K562 (cell line): ENCODE data around the gene RUNX1. TPM values are rescaled to one million over a fixed set of nuclear protein-coding genes. Genes with fewer than 3 reads are reported as not detected.

ENCODE experiments used
- CCAR2 ChIP-seq: fragments of 200-400 bp; formaldehyde crosslinking; IDR thresholded peaks from 2 replicates; pipeline ENCODE4 v1.6.1; 2017; ENCODE audit warnings: mild to moderate bottlenecking, low read depth, low read length
- CHCHD3 ChIP-seq: fragments of 250-450 bp; sonication (Bioruptor Pico); IDR thresholded peaks from 2 replicates; pipeline ENCODE4 v2.1.2; 2022; ENCODE audit warnings: mild to moderate bottlenecking
- CREB5 ChIP-seq: fragments of 250-450 bp; sonication (Bioruptor Pico); IDR thresholded peaks from 2 replicates; pipeline ENCODE4 v1.5.0; 2020; ENCODE audit warnings: mild to moderate bottlenecking
- EP300 ChIP-seq: IDR thresholded peaks from 2 replicates; pipeline ENCODE4 v1.6.1; 2012; ENCODE audit warnings: low read length, improper control_type of control experiment
- FOXP4 ChIP-seq: sonication (generic); formaldehyde crosslinking; IDR thresholded peaks from 2 replicates; pipeline ENCODE4 v1.8.0; 2022; ENCODE audit warnings: mild to moderate bottlenecking, missing genetic modification reagents, borderline replicate concordance
- GABPB1 ChIP-seq: sonication (generic); formaldehyde crosslinking; IDR thresholded peaks from 2 replicates; pipeline ENCODE4 v1.8.0; 2022; ENCODE audit warnings: mild to moderate bottlenecking, missing genetic modification reagents
- KDM2B ChIP-seq: fragments of 250-450 bp; sonication (Bioruptor Pico); IDR thresholded peaks from 2 replicates; pipeline ENCODE4 v1.8.0; 2021; ENCODE audit warnings: mild to moderate bottlenecking, moderate library complexity
- KLF13 ChIP-seq: fragments of 450-650 bp; IDR thresholded peaks from 2 replicates; pipeline ENCODE4 v1.6.1; 2016; ENCODE audit warnings: missing genetic modification characterization, low read depth, mild to moderate bottlenecking, missing compliant biosample characterization, moderate library complexity, borderline replicate concordance
- MBD1 ChIP-seq: fragments of 250-450 bp; sonication (Bioruptor Pico); IDR thresholded peaks from 2 replicates; pipeline ENCODE4 v1.8.0; 2022; ENCODE audit warnings: inconsistent platforms
- MTA1 ChIP-seq: fragments of 450-650 bp; IDR thresholded peaks from 2 replicates; pipeline ENCODE4 v1.6.1; 2017; ENCODE audit warnings: borderline replicate concordance
- SIN3A ChIP-seq, 2 experiments: fragments of 150-350 bp in 1 of 2; IDR thresholded peaks; 2 replicates each; pipeline ENCODE4 v1.6.1; 2011 to 2016; ENCODE audit warnings: borderline replicate concordance in 2 of 2, low read depth in 2 of 2, low read length in 2 of 2, mild to moderate bottlenecking in 2 of 2, moderate library complexity in 2 of 2; ENCODE audit not compliant: control insufficient read depth in 1 of 2
- SMAD4 ChIP-seq: fragments of 250-450 bp; sonication (Bioruptor Pico); conservative IDR thresholded peaks from 2 replicates; pipeline ENCODE4 v1.8.0; 2021; ENCODE audit warnings: inconsistent platforms, mild to moderate bottlenecking, moderate library complexity
- SUPT5H ChIP-seq: fragments of 450-650 bp; IDR thresholded peaks from 2 replicates; pipeline ENCODE4 v1.6.1; 2016
- TCF3 ChIP-seq: sonication (generic); formaldehyde crosslinking; IDR thresholded peaks from 2 replicates; pipeline ENCODE4 v1.4.0; 2020; ENCODE audit warnings: mild to moderate bottlenecking, missing genetic modification reagents
- TCF7L2 ChIP-seq: fragments of 150-350 bp; IDR thresholded peaks from 2 replicates; pipeline ENCODE4 v1.6.1; 2016; ENCODE audit warnings: low read depth, mild to moderate bottlenecking, low read length, moderate library complexity
- TCFL5 ChIP-seq: fragments of 250-450 bp; sonication (Bioruptor Pico); conservative IDR thresholded peaks from 2 replicates; pipeline ENCODE4 v1.6.1; 2021; ENCODE audit warnings: mild to moderate bottlenecking, moderate library complexity, matching md5 sums
- TEAD2 ChIP-seq: fragments of 450-650 bp; IDR thresholded peaks from 2 replicates; pipeline ENCODE4 v1.6.1; 2016; ENCODE audit warnings: missing genetic modification characterization, control low read depth, missing compliant biosample characterization
- ZBTB1 ChIP-seq: sonication (generic); formaldehyde crosslinking; IDR thresholded peaks from 2 replicates; pipeline ENCODE4 v1.8.1; 2023; ENCODE audit warnings: missing genetic modification reagents, low read depth, mild to moderate bottlenecking, borderline replicate concordance
- ZC3H4 ChIP-seq: sonication (generic); formaldehyde crosslinking; IDR thresholded peaks from 2 replicates; pipeline ENCODE4 v1.9.0; 2021; ENCODE audit warnings: missing genetic modification reagents, borderline replicate concordance
- ZNF444 ChIP-seq: fragments of 250-450 bp; sonication (Bioruptor Pico); IDR thresholded peaks from 2 replicates; pipeline ENCODE4 v1.4.0; 2020; ENCODE audit warnings: mild to moderate bottlenecking, moderate library complexity
- ZNF561 ChIP-seq: fragments of 450-650 bp; formaldehyde crosslinking; conservative IDR thresholded peaks from 2 replicates; pipeline ENCODE4 v1.4.0; 2020; ENCODE audit warnings: mild to moderate bottlenecking, moderate library complexity
- ZNF76 ChIP-seq: fragments of 250-450 bp; sonication (Bioruptor Pico); IDR thresholded peaks from 2 replicates; pipeline ENCODE4 v1.4.0; 2020; ENCODE audit warnings: mild to moderate bottlenecking, moderate library complexity, borderline replicate concordance
- ZNF77 ChIP-seq: fragments of 250-450 bp; sonication (Bioruptor Pico); IDR thresholded peaks from 2 replicates; pipeline ENCODE4 v1.5.0; 2020
- polyA plus RNA-seq, 8 experiments: library from polyadenylated mRNA; depleted of rRNA in 4 of 8; stranded (reverse) in 5 of 8; unstranded in 3 of 8; fragments of >200 nt; fragmentation: Nextera tagmentation in 2 of 8; fragmentation: Illumina TruSeq in 1 of 8; extraction: Ambion mirVana in 2 of 8; extraction: Trizol in 1 of 8; gene quantifications; 2 replicates each; pipeline versions ENCODE4 v1.2.1 to v1.2.3, GENCODE V29; 2011 to 2014; ENCODE audit warnings: inconsistent platforms in 1 of 8, missing spikeins in 1 of 8
- total RNA-seq, 7 experiments: library from RNA; depleted of rRNA in 6 of 7; stranded (reverse); fragments of >200 nt in 6 of 7; fragmentation: Illumina TruSeq in 2 of 7; extraction: Trizol in 2 of 7; gene quantifications; 2 replicates each; pipeline versions ENCODE4 v1.2.1 to v1.2.3, GENCODE V29; 2011 to 2021; ENCODE audit warnings: low replicate concordance in 1 of 7

The RUNX1 gene
- total and polyA plus RNA-seq, 9 of the 15 experiments (the other 6 are each of a cell fraction or from before 2014, with no cell fraction given): 2.2 to 68.6 (median 17.8) TPM

- TF ChIP-seq FOXP4 (CRISPR knock-in tag) (no peak), SUPT5H (no peak), SMAD4 (CRISPR knock-in tag) (peak; percentile 79; the same call in 1 of the 2 replicates), ZNF76 (CRISPR knock-in tag) (no peak), MBD1 (no peak), ZNF444 (CRISPR knock-in tag) (no peak), TCF3 (CRISPR knock-in tag) (0 out of 2 replicates have a peak, but pooled peaks have one; percentile 5), GABPB1 (CRISPR knock-in tag) (no peak), CCAR2 (no peak), ZC3H4 (CRISPR knock-in tag) (no peak), EP300 (no peak), KDM2B (CRISPR knock-in tag) (no peak), KLF13 (no peak), ZBTB1 (no peak), SIN3A (IDR thresholded peaks at IDR 0.05; ENCODE audit: borderline replicate concordance in 2 of 2, control insufficient read depth in 1 of 2, low read depth in 2 of 2, low read length in 2 of 2) (no peak), MTA1 (no peak), TEAD2 (tag) (no peak), CREB5 (CRISPR knock-in tag) (no peak), TCF7L2 (no peak), TCFL5 (CRISPR knock-in tag) (no peak), ZNF561 (CRISPR knock-in tag) (no peak), ZNF77 (no peak), CHCHD3 (CRISPR knock-in tag) (no peak)
Observed at GRCh38 chr21:35053356-35054096, 4.4 kb upstream of the RUNX1 start (continued).
